DMS 273 (cell line): ENCODE measurements around the gene KIRREL2.
"Not testable (repeated sequence)": the region's sequence is repeated elsewhere in the genome, so short reads cannot be mapped to it uniquely, and the experiment has no call there.

ENCODE experiments used
- DNase-seq: peaks from one replicate; lab custom pipeline; 2025; ENCODE audit not compliant: unreplicated experiment; lab: John Stamatoyannopoulos, UW

The KIRREL2 gene

DNA sequence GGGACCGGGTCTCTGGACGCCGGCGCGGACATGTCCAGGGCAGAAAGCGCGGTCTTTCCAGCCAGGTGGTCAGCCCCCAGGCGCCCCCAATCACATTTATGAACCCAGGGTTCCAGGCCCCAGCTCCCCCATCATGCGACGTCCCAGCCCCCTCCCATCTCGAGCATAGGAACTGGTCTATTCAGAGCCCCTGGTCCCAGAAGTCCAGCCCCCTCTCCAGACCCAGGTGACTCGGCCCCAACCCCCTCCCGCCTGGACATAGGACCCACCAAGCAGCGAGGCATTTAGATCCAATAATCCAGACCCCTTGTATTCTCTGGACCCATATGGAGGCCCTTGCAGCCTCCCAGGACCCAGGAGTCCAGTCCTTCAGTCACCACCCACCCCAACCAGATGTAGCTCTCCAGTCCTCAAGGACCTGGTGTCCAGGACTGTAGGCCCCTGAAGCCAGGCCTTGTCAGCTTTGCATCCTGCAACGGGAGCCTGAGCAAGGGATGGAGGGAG, 12.2 kb downstream of the KIRREL2 start:
- DNase-seq, result no peak

DNA sequence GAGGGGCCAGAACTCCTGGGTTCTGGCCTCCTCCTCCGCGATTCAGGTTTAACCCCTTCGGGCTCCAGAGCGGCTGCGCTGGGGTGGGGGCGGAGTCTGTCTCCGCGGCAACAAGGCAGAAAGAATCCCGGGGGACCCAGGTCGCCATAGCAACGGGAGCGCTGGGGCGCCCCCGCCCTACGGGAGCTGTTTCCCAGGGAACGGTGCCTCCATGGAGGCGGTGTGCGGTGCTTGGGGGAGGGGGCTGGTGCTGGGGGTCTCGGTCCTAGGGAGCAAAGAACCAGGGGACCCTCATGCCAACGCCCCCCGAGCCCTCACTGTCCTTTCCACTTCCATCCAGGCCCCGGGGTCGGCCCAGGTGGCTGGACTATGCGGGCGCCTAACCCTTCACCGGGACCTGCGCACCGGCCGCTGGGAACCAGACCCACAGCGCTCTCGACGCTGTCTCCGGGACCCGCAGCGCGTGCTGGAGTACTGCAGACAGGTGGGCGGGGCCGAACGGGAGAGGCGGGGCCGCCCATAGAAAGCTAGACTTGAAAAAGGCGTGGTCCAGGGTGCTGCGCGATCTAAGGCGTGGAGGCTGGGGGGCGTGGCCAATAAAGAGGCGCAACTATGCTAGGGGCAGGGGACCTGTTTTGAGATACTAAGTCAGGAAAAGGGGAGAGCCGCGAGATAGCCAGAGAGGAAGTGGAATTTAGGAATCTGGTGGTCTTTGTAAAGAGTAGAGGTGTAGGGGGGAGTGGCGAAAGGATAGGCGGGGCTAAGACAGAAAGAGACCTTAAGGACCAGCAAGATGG, 12.8 kb downstream of the KIRREL2 start:
- peak; percentile 97 for DNase-seq

DNA sequence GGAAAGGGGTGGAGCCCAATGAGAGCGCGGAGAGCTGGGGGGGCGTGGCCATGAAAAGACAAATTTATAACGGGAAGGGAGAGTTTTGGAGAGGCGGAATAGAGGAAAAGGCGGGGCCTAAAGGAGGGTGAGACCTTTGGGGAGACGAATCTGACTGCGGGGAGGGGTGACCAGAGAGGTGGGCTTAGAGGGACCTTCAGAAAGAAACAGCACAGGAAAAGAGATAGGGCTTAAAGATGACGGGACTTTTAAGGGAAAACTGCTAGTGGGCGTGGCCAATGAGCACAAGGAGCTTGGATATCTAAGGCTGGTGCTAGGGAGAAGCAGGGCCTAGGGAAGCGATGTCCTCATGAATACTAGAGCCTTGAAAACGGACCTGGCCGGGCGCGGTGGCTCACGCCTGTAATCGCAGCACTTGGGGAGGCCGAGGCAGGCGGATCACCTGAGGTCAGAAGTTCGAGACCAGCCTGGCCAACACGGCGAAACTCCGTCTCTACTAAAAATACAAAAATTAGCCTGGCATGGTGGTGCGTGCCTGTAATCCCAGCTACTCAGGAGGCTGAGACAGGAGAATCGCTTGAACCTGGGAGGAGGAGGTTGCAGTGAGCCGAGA, 13.5 kb downstream of the KIRREL2 start:
- DNase-seq, result peak; percentile 92

DNA sequence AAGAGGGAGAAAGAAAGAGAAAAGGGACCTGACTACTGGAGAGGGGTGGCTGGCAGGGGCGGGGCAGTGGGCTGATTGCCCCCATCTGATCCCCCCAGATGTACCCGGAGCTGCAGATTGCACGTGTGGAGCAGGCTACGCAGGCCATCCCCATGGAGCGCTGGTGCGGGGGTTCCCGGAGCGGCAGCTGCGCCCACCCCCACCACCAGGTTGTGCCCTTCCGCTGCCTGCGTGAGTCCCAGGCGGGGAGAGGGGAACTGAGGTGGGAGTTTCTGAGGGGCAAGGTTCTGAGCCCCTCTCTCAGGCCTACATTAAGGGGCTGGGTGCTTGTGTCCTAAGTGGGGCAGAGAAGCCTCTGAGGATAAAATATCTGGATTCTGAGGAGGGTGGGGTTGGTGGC, 14.1 kb downstream of the KIRREL2 start:
- no peak for DNase-seq

DNA sequence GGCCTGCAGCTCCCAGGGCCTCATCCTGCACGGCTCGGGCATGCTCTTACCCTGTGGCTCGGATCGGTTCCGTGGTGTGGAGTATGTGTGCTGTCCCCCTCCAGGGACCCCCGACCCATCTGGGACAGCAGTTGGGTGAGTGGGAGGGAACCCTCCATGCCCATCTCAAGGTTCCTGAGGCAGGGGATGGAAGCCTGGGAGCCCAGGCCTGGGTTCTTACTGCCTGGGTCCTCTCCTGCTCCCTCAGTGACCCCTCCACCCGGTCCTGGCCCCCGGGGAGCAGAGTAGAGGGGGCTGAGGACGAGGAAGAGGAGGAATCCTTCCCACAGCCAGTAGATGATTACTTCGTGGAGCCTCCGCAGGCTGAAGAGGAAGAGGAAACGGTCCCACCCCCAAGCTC, 14.9 kb downstream of the KIRREL2 start:
- DNase-seq, result no peak

DNA sequence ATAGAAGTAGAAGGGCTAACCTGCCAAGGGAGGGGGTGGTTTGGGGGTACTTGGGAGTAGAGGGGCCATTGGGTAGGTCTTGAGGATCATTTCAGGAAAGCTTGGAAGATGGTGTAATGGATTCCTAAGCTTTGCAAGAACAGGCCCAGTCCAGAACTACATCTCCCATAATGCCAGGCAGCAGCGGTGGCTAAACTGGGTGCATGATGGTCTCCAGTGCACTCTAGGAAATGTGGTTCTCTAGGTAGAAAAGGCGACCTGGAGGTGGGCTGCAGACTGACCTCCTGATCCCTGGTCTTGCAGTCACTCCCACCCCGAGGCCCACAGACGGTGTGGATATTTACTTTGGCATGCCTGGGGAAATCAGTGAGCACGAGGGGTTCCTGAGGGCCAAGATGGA, 15.5 kb downstream of the KIRREL2 start:
- DNase-seq, result peak; percentile 23

DNA sequence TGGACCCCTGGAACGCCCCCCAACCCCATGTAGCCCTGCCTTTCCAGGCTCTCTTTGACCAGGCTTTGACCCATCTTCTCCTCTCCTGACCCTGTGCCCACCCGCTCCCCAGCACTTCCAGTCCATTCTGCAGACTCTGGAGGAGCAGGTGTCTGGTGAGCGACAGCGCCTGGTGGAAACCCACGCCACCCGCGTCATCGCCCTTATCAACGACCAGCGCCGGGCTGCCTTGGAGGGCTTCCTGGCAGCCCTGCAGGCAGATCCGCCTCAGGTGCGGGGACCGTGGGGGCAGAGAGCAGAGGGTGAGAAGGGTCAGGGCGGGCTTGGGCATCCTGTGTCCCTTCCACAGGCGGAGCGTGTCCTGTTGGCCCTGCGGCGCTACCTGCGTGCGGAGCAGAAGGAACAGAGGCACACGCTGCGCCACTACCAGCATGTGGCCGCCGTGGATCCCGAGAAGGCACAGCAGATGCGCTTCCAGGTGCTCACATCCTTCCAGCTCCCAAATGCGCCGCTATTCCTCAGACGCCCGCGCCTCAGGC, 17.8 kb downstream of the KIRREL2 start:
- no peak for DNase-seq

DNA sequence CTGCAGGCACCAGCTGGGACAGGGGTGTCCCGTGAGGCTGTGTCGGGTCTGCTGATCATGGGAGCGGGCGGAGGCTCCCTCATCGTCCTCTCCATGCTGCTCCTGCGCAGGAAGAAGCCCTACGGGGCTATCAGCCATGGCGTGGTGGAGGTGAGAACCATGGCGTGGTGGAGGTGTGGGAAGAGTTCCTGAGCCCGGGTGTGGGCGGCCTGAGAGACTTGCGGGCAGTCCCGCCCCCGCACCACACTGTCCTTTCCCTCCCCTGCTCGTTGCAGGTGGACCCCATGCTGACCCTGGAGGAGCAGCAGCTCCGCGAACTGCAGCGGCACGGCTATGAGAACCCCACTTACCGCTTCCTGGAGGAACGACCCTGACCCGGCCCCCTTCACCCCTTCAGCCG, 22.4 kb downstream of the KIRREL2 start:
- DNase-seq, result no peak

DNA sequence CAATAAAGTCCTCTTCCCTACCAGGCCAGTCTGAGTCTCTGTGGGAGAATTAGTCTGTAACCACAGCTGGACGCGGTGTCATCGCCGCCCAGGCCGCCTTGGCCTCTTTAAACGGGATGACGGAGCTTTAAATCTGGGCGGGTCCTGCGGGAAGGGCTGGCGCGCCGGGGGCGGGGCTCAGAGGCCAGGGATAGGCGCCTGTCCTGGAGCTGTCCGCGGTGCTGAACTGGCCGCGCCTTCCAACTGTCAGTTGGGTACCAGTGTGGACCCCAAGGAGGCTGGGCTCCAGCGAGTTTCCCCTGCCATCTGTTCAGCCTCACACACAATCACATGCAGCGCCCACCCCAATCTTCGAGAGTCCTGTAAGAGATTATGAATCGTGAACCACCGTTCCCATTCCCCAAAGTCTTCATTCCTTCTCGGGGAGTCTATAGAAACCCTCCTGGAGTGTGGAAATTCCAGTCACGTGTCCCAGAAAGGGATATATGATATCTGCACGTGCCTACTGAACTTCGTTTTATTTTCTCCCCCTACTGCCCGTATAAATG, 23.1 kb downstream of the KIRREL2 start:
- DNase-seq, result peak; percentile 95

DNA sequence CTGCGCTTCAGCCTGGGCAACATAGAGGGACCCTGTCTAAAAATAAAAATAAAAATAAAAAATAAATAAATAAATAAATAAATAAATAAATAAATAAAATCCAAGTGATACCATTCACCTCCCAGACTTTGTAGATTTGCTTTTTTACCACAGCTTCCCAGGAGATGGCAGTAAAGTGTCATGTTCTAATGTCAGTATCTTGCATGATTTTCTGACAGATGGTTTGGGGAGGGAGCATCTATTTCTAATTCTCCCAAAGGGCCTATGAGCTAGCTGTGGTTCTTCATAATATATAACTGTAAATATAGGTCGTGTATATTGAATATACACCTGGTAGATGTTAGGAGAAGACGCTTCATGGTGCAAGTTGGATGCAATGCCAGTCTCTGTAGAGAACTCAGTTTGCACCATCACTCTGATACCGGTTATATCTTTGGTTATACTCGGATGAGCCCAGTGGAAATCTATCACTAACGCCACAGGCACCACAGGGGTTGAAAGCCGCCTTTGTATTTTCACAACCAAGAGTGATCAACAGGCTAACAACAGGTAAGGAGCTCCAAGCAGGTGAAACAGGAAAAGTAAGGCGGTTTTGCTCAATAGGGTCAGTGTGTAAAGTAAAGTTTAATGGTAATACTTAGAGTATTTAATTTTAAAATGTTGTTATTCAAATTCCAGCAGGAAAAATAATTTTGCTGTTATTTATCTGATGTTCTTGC, 25.6 kb downstream of the KIRREL2 start:
- peak; percentile 93 for DNase-seq

DNA sequence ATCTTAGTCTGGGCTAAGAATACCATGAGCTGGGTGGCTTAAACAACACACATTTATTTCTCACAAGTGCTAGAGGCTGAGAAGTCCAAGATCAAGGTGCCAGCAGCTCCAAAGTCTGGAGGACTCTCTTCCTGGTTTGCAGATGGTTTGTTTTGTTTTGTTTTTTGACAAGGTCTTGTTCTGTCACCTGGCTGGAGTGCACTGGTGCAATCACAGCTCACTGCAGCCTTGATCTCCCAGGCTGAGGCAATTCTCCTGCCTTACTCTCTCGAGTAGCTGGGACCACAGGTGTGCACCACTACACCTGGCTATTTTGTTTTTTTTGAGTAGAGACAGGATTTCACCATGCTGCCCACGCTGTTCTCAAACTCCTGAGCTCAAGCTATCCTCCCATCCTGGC, 27.2 kb downstream of the KIRREL2 start:
- no peak for DNase-seq

DNA sequence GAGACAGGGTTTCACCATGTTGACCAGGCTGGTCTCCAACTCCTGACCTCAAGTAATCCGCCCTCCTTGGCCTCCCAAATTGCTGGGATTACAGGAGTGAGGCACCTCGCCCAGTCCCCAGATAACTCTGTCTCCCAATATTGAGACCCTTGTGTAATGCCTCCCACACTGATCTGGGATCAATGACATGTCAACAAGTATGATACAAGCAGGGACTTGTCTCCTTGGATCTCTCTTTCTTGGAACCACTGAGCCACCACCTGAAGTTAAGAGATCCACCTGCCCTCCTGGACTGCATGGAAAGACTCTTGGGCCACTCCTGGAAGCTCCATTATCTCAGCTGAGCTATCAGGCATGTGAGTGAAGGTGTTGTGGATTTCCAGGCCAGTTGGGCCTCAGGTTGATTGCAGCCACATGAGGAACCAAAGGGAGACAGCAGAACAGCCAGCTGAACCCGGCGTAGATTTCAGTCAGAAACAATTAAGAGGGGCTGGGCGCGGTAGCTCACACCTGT, 28.6 kb downstream of the KIRREL2 start:
- no peak for DNase-seq

DNA sequence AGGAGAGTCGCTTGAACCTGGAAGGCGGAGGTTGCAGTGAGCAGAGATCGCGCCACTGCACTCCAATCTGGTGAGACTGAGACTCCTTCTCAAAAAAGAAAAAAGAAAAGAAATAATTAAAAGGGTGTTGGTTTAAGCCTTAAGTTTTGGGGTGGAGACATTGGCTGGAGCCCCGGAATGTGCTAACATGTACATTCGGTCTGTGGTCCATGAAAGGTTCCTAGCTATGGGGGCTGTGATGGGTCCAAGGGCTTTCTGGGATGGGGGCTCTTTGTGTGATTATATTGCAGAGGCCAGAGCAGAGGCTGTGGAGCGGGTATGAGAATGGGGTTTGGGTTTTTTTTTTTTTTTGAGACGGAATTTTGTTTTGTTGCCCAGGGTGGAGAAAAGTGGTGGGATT, 29.2 kb downstream of the KIRREL2 start:
- no peak for DNase-seq

DNA sequence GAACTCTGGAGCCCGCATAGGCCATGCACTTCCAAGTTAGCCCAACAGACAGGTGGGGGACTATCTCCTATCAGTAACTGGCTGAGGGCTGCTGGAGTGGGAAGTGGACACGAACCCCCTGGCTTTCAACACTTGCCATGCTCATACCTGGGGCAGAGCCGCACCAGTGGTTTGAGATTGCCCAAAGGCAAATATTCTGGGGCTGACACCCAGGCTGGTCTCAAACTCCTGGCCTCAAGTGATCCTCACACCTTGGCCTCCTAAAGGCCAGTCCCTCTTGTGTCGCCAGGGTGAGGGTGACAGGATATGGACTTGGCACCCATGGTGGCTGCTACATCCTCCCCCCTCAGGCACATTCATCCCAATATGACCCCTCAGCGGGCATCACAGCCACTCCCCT, 30.5 kb downstream of the KIRREL2 start:
- DNase-seq, result no peak

DNA sequence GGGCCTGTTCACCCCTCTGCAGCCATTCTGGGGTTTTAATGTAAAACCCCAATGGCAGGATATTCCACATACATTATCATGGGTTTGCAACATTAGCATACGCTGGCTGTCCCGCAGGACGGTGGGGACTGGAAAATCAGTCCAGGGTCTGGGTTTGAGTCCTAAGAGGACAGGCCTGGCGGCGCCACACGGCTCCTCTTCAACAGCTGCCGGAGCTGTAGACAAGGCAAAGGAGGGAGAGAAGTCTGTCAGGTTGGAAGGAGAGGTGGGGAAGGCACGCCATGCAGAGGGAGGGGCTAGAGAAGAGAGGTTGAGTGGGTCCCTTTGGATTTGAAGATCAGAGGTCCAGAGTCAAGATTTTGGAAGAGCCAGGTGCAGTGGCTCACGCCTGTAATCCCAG, 31.7 kb downstream of the KIRREL2 start:
- DNase-seq, result no peak

DNA sequence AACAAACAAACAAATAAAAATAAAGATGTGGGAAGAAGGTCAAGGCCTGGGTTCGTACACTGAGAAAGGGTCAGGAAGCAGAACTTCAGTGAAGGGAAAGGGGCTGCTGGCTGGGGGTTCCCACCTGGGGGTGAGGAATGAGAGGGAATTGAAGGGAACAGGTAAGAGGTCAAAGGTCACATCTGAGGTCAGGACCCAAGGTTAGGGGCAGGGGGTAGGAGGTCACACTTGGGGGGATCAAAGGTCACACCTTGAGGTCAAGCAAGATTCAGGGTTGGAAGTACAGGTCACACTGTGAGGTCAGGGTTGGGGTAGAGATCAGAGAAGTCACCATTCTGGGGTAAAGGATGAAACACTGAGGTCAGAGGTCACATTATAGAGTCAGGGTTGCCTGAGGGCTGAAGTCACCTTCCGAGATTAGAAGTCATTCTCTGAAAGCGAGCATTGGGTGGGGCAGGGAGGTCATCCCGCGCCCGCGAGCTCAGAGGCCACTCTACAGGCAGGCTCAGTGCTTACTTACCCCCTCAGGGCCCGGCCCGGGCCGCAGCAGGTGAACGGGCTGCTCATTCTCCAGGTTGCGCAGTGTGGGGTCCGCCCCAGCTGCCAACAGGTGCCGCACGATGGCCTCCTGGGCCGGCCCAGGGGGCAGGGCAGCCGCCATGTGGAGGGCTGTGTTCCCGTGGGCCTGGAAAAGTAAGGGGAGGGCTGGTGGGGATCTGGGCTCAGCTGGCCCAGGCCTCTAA, 32.8 kb downstream of the KIRREL2 start:
- no peak for DNase-seq

DNA sequence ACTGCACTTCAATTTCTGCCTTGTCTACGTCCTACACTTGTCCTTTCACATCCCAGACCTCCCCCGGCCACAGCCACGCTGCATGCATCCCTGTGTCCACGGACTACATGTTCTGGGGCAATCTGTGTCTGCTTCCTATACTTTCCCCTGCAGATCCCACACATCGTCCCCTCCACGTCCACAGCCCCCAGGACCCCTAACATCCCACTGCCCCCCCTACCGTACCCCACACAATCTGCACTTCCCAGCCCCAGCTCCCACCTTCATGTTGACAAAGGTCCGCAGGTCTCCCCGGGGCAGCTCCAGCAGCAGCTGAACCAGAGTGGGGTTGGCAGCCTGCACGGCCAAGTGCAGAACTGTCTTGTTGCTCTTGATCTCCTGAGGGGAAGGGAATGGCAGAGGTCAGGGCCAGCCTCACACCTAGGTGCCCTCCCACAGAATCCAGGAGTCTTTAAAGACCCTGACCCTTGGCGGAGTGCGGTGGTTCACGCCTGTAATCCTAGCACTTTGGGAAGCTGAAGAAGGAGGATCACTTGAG, 33.5 kb downstream of the KIRREL2 start:
- DNase-seq, result no peak

DNA sequence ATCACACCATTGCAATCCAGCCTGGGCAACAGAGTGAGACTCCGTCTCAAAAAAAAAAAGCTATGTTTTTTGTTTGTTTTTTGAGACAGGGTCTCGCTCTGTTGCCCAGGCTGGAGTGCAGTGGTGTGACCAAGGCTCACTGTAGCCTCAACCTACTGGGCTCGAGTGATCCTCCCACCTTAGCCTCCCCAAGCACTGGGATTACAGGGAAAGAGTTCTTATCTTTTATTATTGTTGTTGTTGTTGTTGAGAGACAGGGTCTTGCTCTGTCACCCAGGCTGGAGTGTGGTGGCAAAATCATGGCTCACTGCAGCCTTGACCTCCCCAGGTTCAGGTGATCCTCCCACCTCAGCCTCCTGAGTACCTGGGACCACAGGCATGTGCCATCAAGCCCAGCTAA, 35.1 kb downstream of the KIRREL2 start:
- not testable (repeated sequence) for DNase-seq

DNA sequence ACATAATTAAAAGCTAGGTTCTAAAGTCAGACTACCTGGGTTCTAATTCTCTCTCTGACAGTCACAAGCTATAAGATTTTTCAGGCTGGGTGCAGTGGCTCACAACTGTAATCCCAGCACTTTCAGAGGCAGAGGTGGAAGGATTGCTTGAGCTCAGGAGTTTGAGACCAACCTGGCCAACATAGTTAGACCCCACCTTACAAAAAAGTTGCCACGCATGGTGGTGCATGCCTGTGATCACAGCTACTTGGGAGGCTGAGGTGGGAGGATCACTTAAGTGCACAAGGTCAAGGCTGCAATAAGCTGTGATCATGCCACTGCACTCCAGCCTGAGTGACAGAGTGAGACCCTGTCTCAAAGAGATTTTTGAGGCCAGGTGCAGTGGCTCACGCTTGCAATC, 37.6 kb downstream of the KIRREL2 start:
- no peak for DNase-seq

DNA sequence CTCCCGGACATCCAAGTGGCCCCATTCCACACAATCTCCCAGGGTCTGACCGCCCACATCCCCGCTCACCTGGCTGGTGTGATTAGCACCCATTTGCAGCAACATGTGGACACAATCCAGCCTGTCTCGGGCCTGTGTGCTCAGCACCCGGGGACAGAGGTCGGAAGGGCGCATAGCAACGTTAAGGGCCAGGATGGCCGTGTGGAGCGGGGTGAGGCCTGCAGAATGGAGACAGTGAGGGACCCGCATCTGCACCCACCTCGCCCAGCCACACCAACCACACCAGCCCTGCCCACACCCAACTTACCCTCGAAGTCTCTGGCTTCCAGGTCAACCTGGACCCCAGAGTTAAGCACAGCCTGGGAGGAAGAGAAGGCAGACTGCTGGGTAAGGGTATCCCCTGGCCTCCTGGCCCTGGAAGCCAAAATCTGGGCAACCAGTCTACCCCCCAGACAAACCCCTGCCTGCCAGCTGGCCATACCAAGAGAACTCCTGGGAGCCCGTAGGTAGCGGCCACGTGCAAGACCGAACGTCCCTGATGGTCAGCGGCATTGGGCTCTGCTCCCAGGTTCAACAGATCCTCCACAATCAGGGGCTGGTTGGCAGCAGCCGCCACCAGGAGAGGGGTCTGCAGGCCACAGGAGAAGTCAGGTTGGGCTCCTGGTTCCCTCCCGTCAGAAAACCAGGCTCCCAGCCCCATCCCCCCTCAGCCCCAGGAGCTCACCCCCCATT, 39.4 kb downstream of the KIRREL2 start:
- DNase-seq, result no peak
